IPS DF 6.9 (cell line): ENCODE measurements around the gene SMIM35.

ENCODE experiments used
- DNase-seq: peaks from one replicate; pipeline ENCODE4 v3.0.0-alpha.2; 2013; ENCODE audit warnings: low read depth, low spot score
- H3K27ac ChIP-seq: one replicate; pipeline ENCODE4 v1.5.1; 2013; ENCODE audit warnings: low read length, control low read depth
- H3K27me3 ChIP-seq: 2 replicates; pipeline ENCODE4 v1.6.1; 2013; ENCODE audit warnings: mild to moderate bottlenecking, low read length; ENCODE audit not compliant: control insufficient read depth, insufficient read depth
- H3K36me3 ChIP-seq: 2 replicates; pipeline ENCODE4 v1.6.1; 2013; ENCODE audit warnings: low read length; ENCODE audit not compliant: control insufficient read depth, insufficient read depth
- H3K4me1 ChIP-seq: 2 replicates; pipeline ENCODE4 v1.6.1; 2013; ENCODE audit warnings: low read length; ENCODE audit not compliant: control insufficient read depth, insufficient read depth
- H3K4me3 ChIP-seq: 2 replicates; pipeline ENCODE4 v1.5.1; 2013; ENCODE audit warnings: mild to moderate bottlenecking, low read length
- H3K9me3 ChIP-seq: 2 replicates; pipeline ENCODE4 v1.6.1; 2013; ENCODE audit warnings: low read length, inconsistent platforms; ENCODE audit not compliant: control insufficient read depth, insufficient read depth
- whole genome bisulfite sequencing: extraction: QIAGEN DNeasy Blood & Tissue Kit; methylation state at CpG from one replicate; pipeline ENCODE4 v1.1.7; 2013; ENCODE audit warnings: mixed read lengths, missing lambda C conversion rate; ENCODE audit not compliant: insufficient read length, insufficient coverage; 5-methylcytosine and 5-hydroxymethylcytosine counted together

SMIM35 gene

GRCh38 chr11:118095967-118096367, 9.2 kb upstream of the SMIM35 start:
- H3K4me3 ChIP-seq = no peak overlapping the region
- no peaks in the 10 kb centered on the region for H3K36me3 ChIP-seq
- H3K27ac ChIP-seq = no peak overlapping the region
- H3K27me3 ChIP-seq = no peaks in the 10 kb centered on the region
- H3K4me1 ChIP-seq = peaks cover 4% of the 10 kb centered on the region; the same call in 1 of the 2 replicates
- no peak for DNase-seq
- H3K9me3 ChIP-seq = no peaks in the 10 kb centered on the region
- WGBS = no CpG with 5 or more reads among the region's 1 CpG

GRCh38 chr11:118095493-118095892, 8.7 kb upstream of the SMIM35 start:
- Histone ChIP-seq H3K27me3 (no peaks in the 10 kb centered on the region), H3K4me1 (peaks cover 4% of the 10 kb centered on the region; the same call in 1 of the 2 replicates)

GRCh38 chr11:118092907-118093571, 6.3 kb upstream of the SMIM35 start:
- H3K4me1 ChIP-seq = 0 out of 2 replicates have a peak, but pooled peaks cover 1% of the 10 kb centered on the region
- no peak for DNase-seq
- H3K27ac ChIP-seq = no peak overlapping the region
- H3K9me3 ChIP-seq = no peaks in the 10 kb centered on the region
- H3K4me3 ChIP-seq = no peak overlapping the region
- H3K27me3 ChIP-seq = no peaks in the 10 kb centered on the region
- no CpG with 5 or more reads among the region's 8 CpGs for WGBS
- no peaks in the 10 kb centered on the region for H3K36me3 ChIP-seq

More at GRCh38 chr11:118095493-118095892, 8.7 kb upstream of the SMIM35 start:
- no peaks in the 10 kb centered on the region for H3K36me3 ChIP-seq
- no peak overlapping the region for H3K27ac ChIP-seq
- DNase-seq = no peak
- H3K9me3 ChIP-seq = no peaks in the 10 kb centered on the region
- no peak overlapping the region for H3K4me3 ChIP-seq
- no CpG with 5 or more reads among the region's 4 CpGs for WGBS

DNA sequence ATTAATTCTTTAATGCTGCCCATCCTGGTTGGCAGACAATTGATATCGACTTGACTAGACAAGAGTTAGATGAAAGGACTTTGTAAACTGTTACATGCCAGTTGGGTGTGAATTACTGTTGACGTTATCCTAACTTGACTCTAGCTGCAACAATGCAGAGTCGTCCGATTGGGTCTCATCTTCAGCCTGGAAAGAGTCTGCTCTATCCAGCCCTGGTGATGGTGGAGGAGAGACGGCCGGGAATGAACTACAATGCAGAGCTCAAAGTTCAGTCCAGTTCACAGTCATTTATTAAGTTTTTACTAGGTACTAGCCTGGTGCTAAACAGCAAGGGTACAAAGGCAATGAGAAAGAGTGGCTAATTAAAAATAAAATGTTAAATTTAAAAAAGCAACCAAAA, 4.9 kb upstream of the SMIM35 start:
- no peak for DNase-seq
- no peak overlapping the region for H3K27ac ChIP-seq
- no peaks in the 10 kb centered on the region for H3K27me3 ChIP-seq
- no peak overlapping the region for H3K4me3 ChIP-seq
- no peaks in the 10 kb centered on the region for H3K9me3 ChIP-seq
- WGBS = no CpG with 5 or more reads among the region's 6 CpGs
- 0 out of 2 replicates have a peak, but pooled peaks cover 1% of the 10 kb centered on the region for H3K4me1 ChIP-seq
- no peaks in the 10 kb centered on the region for H3K36me3 ChIP-seq

GRCh38 chr11:118090545-118091162, 3.9 kb upstream of the SMIM35 start:
- DNase-seq = no peak
- H3K4me1 ChIP-seq = 0 out of 2 replicates have a peak, but pooled peaks cover 1% of the 10 kb centered on the region
- H3K36me3 ChIP-seq = no peaks in the 10 kb centered on the region
- H3K9me3 ChIP-seq = no peaks in the 10 kb centered on the region
- no CpG with 5 or more reads among the region's 7 CpGs for WGBS
- H3K4me3 ChIP-seq = no peak overlapping the region
- H3K27ac ChIP-seq = no peak overlapping the region
- H3K27me3 ChIP-seq = no peaks in the 10 kb centered on the region

- no peaks in the 10 kb centered on the region for H3K36me3 ChIP-seq
- WGBS = no CpG with 5 or more reads among the region's 4 CpGs
- H3K27me3 ChIP-seq = no peaks in the 10 kb centered on the region
- 0 out of 2 replicates have a peak, but pooled peaks cover 1% of the 10 kb centered on the region for H3K4me1 ChIP-seq
- no peaks in the 10 kb centered on the region for H3K9me3 ChIP-seq
- no peak overlapping the region for H3K27ac ChIP-seq
- no peak overlapping the region for H3K4me3 ChIP-seq
- no peak for DNase-seq
These were observed 1.8 kb upstream of the SMIM35 start for GRCh38 chr11:118088531-118088930.

DNA sequence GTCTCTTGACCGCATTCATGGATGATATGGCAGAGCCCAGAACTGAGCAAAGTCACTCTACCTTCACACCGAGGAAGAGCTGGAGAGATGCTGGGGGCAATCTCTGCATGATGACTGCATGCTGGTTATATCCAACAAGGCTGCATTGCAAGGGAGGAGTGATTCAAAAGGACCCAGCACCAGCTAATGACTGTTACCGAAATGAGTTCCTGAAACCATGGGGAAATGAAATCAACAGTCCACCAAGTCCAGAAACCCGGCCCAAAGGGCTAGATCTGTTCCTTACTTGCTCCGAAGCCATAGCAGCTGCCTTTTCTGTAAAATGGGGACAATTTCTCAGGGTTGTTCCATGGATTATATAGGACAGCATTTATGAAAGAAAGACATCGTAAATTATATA, 1.2 kb upstream of the SMIM35 start:
- Histone ChIP-seq H3K4me1 (no peaks in the 10 kb centered on the region), H3K36me3 (no peaks in the 10 kb centered on the region), H3K4me3 (no peak overlapping the region), H3K27me3 (no peaks in the 10 kb centered on the region), H3K27ac (no peak overlapping the region), H3K9me3 (no peaks in the 10 kb centered on the region)
- WGBS = no CpG with 5 or more reads among the region's 6 CpGs
- no peak for DNase-seq

GRCh38 chr11:118084656-118085055, 2.1 kb downstream of the SMIM35 start:
- no peak overlapping the region for H3K27ac ChIP-seq
- no peaks in the 10 kb centered on the region for H3K9me3 ChIP-seq
- H3K4me3 ChIP-seq = no peak overlapping the region
- H3K36me3 ChIP-seq = no peaks in the 10 kb centered on the region
- no peak for DNase-seq
- no peaks in the 10 kb centered on the region for H3K27me3 ChIP-seq
- no peaks in the 10 kb centered on the region; the same call in 1 of the 2 replicates for H3K4me1 ChIP-seq

DNA sequence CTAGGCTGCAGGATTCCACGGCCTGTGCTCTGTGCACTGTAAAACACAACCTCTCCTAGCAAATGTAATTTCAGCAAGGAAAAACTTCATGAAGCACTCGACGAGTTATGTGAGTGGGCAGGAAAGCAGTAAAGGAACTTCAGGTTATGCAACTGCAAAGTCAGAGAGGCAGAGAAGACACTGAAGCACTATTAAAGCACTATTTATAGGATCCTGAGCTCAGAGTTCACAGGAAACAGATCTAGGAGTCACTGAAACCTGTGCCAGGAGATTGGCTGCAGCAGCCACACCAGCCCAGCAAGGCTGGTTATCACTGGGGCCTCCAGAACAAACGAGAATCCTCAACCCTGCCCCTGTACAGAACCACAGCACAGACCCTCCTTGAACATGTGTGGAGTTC, 2.5 kb downstream of the SMIM35 start:
- WGBS = no CpG with 5 or more reads among the region's 4 CpGs
- H3K27me3 ChIP-seq = no peaks in the 10 kb centered on the region
- H3K27ac ChIP-seq = no peak overlapping the region
- H3K9me3 ChIP-seq = no peaks in the 10 kb centered on the region
- no peak overlapping the region for H3K4me3 ChIP-seq
- no peaks in the 10 kb centered on the region for H3K36me3 ChIP-seq
- DNase-seq = no peak
- no peaks in the 10 kb centered on the region; the same call in 1 of the 2 replicates for H3K4me1 ChIP-seq

DNA sequence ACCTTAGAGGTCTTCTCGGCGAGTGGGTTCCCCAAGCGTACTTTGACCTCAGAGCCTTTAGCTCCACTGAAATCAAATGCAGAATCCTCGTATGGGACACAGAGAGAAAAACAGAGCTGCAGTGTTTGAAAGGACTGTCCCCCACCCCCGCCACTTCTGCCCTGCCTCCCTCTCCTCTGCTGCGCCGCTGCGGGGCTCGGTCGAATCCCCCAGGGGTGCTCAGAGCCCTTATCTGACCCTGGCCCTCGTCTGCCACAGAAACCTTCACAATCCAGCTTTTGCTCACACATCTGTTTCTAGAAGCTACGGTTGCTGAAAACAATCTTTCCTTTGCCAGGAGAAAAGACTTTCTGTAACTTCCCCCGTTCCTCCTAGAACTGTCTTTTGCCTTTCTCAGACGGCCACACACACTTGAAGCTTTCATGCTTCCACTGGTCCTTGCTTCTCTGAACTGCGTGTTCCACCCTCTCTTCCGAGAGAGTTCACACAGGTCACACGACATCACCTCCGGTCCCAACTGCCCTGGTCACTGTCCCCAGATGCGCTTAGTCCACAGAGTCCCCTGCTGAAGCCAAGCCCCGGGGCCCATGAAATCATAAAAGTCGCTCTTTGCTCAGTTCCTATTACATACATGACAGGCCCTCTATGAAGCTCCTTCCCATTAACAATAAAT, 3.7 kb downstream of the SMIM35 start:
- no peaks in the 10 kb centered on the region; the same call in 1 of the 2 replicates for H3K4me1 ChIP-seq
- H3K36me3 ChIP-seq = no peaks in the 10 kb centered on the region

More for the DNA sequence above, 3.7 kb downstream of the SMIM35 start:
- Histone ChIP-seq H3K27me3 (no peaks in the 10 kb centered on the region), H3K4me3 (no peak overlapping the region), H3K9me3 (no peaks in the 10 kb centered on the region), H3K27ac (no peak overlapping the region)
- no CpG with 5 or more reads among the region's 21 CpGs for WGBS
- DNase-seq = no peak
